H9 (cell line): ENCODE measurements around the gene NOSIP. TPM values are rescaled to one million over a fixed set of nuclear protein-coding genes. Genes with fewer than 3 reads are reported as not detected.

Experiments used
- DNase-seq: peaks from one replicate; pipeline ENCODE4 v3.0.0-alpha.2; 2017
- H2AFZ ChIP-seq: one replicate; pipeline ENCODE4 v1.6.1; 2013; ENCODE audit warnings: mild to moderate bottlenecking, low read length, control low read depth, moderate library complexity
- H2AK5ac ChIP-seq: 2 replicates; pipeline ENCODE4 v1.6.1; 2013; ENCODE audit warnings: low read length, control low read depth, mixed read lengths; ENCODE audit not compliant: insufficient read length
- H2BK120ac ChIP-seq: one replicate; pipeline ENCODE4 v1.6.1; 2013; ENCODE audit warnings: low read depth, mild to moderate bottlenecking, low read length, control low read depth, inconsistent platforms; ENCODE audit not compliant: poor library complexity, severe bottlenecking
- H2BK12ac ChIP-seq: 2 replicates; pipeline ENCODE4 v1.6.1; 2013; ENCODE audit warnings: low read length, control low read depth, mixed read lengths, low read depth; ENCODE audit not compliant: insufficient read length
- H2BK15ac ChIP-seq: 2 replicates; pipeline ENCODE4 v1.6.1; 2013; ENCODE audit warnings: low read depth, low read length, control low read depth
- H2BK20ac ChIP-seq: one replicate; pipeline ENCODE4 v1.6.1; 2013; ENCODE audit warnings: low read depth, mild to moderate bottlenecking, low read length, control low read depth, inconsistent platforms; ENCODE audit not compliant: poor library complexity, severe bottlenecking
- H2BK5ac ChIP-seq: 2 replicates; pipeline ENCODE4 v1.6.1; 2013; ENCODE audit warnings: low read length, control low read depth, mixed read lengths; ENCODE audit not compliant: insufficient read length
- H3K14ac ChIP-seq: 2 replicates; pipeline ENCODE4 v1.6.1; 2013; ENCODE audit warnings: low read length, control low read depth; ENCODE audit not compliant: insufficient read depth
- H3K18ac ChIP-seq: 2 replicates; pipeline ENCODE4 v1.6.1; 2013; ENCODE audit warnings: low read depth, mild to moderate bottlenecking, mixed read lengths, low read length, control low read depth; ENCODE audit not compliant: insufficient read length
- H3K23ac ChIP-seq: 2 replicates; pipeline ENCODE4 v1.6.1; 2013; ENCODE audit warnings: low read length, control low read depth, mixed read lengths, low read depth; ENCODE audit not compliant: insufficient read length
- H3K23me2 ChIP-seq: 2 replicates; pipeline ENCODE4 v1.6.1; 2013; ENCODE audit warnings: low read depth, mild to moderate bottlenecking, mixed read lengths, low read length, control low read depth; ENCODE audit not compliant: insufficient read length, poor library complexity, severe bottlenecking
- H3K27ac ChIP-seq: 2 replicates; pipeline ENCODE4 v1.5.1; 2013; ENCODE audit warnings: low read length, control low read depth, mixed read lengths, low read depth; ENCODE audit not compliant: insufficient read length
- H3K27me3 ChIP-seq: 2 replicates; pipeline ENCODE4 v1.6.1; 2013; ENCODE audit warnings: low read length, control low read depth, inconsistent platforms; ENCODE audit not compliant: insufficient read depth
- H3K4ac ChIP-seq: 2 replicates; pipeline ENCODE4 v1.6.1; 2013; ENCODE audit warnings: low read depth, mild to moderate bottlenecking, control low read depth, inconsistent platforms, low read length, moderate library complexity
- H3K4me1 ChIP-seq: 2 replicates; pipeline ENCODE4 v1.6.1; 2013; ENCODE audit warnings: low read length, control low read depth, inconsistent platforms; ENCODE audit not compliant: insufficient read depth
- H3K4me2 ChIP-seq: 2 replicates; pipeline ENCODE4 v1.6.1; 2013; ENCODE audit warnings: low read length, control low read depth, mixed read lengths; ENCODE audit not compliant: insufficient read length, insufficient read depth
- H3K56ac ChIP-seq: 2 replicates; pipeline ENCODE4 v1.6.1; 2013; ENCODE audit warnings: low read depth, mild to moderate bottlenecking, mixed read lengths, low read length, control low read depth; ENCODE audit not compliant: insufficient read length
- H3K79me1 ChIP-seq: 2 replicates; pipeline ENCODE4 v1.6.1; 2013; ENCODE audit warnings: low read depth, mild to moderate bottlenecking, moderate library complexity, low read length, control low read depth, inconsistent platforms; ENCODE audit not compliant: insufficient read depth, poor library complexity, severe bottlenecking
- H3K79me2 ChIP-seq: 2 replicates; pipeline ENCODE4 v1.6.1; 2013; ENCODE audit warnings: low read length, control low read depth, inconsistent platforms; ENCODE audit not compliant: insufficient read depth
- H3K9ac ChIP-seq: 2 replicates; pipeline ENCODE4 v1.6.1; 2013; ENCODE audit warnings: low read length, control low read depth, mixed read lengths; ENCODE audit not compliant: insufficient read length; ENCODE audit errors: extremely low read depth
- H3K9me3 ChIP-seq: one replicate; pipeline ENCODE4 v1.6.1; 2013; ENCODE audit warnings: low read depth, low read length, inconsistent platforms; ENCODE audit not compliant: control insufficient read depth
- H3T11ph ChIP-seq: one replicate; pipeline ENCODE4 v1.6.1; 2013; ENCODE audit warnings: mild to moderate bottlenecking, low read length, control low read depth, inconsistent platforms
- H4K20me1 ChIP-seq: one replicate; pipeline ENCODE4 v1.6.1; 2013; ENCODE audit not compliant: control insufficient read depth, insufficient read length, insufficient read depth
- H4K5ac ChIP-seq: 2 replicates; pipeline ENCODE4 v1.6.1; 2013; ENCODE audit warnings: low read depth, mild to moderate bottlenecking, mixed read lengths, low read length, control low read depth; ENCODE audit not compliant: insufficient read length
- H4K8ac ChIP-seq: replicated peaks from 2 replicates; pipeline ENCODE4 v1.6.1; 2013; ENCODE audit warnings: low read length, control low read depth, mixed read lengths, low read depth; ENCODE audit not compliant: insufficient read length
- H4K91ac ChIP-seq: 2 replicates; pipeline ENCODE4 v1.6.1; 2013; ENCODE audit warnings: low read depth, mild to moderate bottlenecking, moderate library complexity, mixed read lengths, low read length, control low read depth; ENCODE audit not compliant: insufficient read length
- H3K27ac Mint-ChIP-seq, 3 experiments: 2 replicates in 2 of 3; 3 replicates in 1 of 3; pipeline ENCODE4 v1.8.0; 2020 to 2021; ENCODE audit warnings: mixed read lengths in 3 of 3, mild to moderate bottlenecking in 1 of 3, moderate library complexity in 1 of 3
- H3K27me3 Mint-ChIP-seq: 2 replicates; pipeline ENCODE4 v1.8.0; 2021; ENCODE audit warnings: low read depth, mild to moderate bottlenecking, moderate library complexity, mixed read lengths
- H3K36me3 Mint-ChIP-seq, 3 experiments: 2 replicates in 2 of 3; 3 replicates in 1 of 3; pipeline ENCODE4 v1.8.0; 2020 to 2021; ENCODE audit warnings: low read depth in 3 of 3, mixed read lengths in 3 of 3; ENCODE audit not compliant: insufficient read depth in 1 of 3
- H3K4me1 Mint-ChIP-seq, 2 experiments: 2 replicates each; pipeline ENCODE4 v1.8.0; 2020; ENCODE audit warnings: mixed read lengths in 2 of 2
- H3K4me3 Mint-ChIP-seq, 2 experiments: 2 replicates in 1 of 2; 3 replicates in 1 of 2; pipeline ENCODE4 v1.8.0; 2020 to 2021; ENCODE audit warnings: mild to moderate bottlenecking in 2 of 2, mixed read lengths in 2 of 2, moderate library complexity in 1 of 2
- H3K9me3 Mint-ChIP-seq, 2 experiments: 2 replicates in 1 of 2; 3 replicates in 1 of 2; pipeline ENCODE4 v1.8.0; 2020; ENCODE audit warnings: mild to moderate bottlenecking in 2 of 2, mixed read lengths in 2 of 2, moderate library complexity in 1 of 2
- WGBS: extraction: QIAGEN DNeasy Blood & Tissue Kit; methylation state at CpG from one replicate; pipeline ENCODE4 v1.1.7; 2013; ENCODE audit warnings: missing lambda C conversion rate, low lambda C conversion rate, mixed read lengths; ENCODE audit not compliant: insufficient read length; ENCODE audit errors: extremely low coverage; 5-methylcytosine and 5-hydroxymethylcytosine counted together
- total RNA-seq: library from RNA; stranded (reverse); gene quantifications from 2 replicates; pipeline ENCODE4 v1.2.1, GENCODE V29; 2021
- TF ChIP-seq, protein P1 (sequence below): fragments of 200-600 bp; sonication (generic); conservative IDR thresholded peaks from 3 replicates; pipeline ENCODE4 v1.8.0; 2021; ENCODE audit warnings: antibody characterized with exemption, mild to moderate bottlenecking

NOSIP gene
- total RNA-seq, 1 experiment from 2014 or later = 78.4 TPM

DNA sequence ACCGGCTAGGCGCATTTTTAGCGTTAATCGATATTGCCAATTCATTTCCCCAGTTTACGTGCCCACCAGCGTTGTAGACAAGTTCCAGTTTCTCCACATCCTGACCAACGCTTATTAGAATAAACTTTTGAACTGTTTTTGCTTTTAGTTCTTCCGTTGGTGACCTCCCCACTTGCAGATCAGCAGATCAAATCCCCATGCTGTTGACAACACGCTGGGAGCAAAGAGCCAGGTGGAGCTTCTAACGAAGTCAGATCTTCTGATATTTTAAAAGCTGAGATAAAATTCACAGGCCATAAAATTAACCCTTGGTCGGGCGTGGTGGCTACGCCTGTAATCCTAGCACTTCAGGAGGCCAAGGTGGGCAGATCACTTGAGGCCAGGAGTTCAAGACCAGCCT, 31.3 kb downstream of the NOSIP start:
- no peak overlapping the region for H3K4me3 Mint-ChIP-seq
- no peaks in the 10 kb centered on the region for H4K20me1 ChIP-seq
- no peaks in the 10 kb centered on the region for H3K79me2 ChIP-seq
- H2BK15ac ChIP-seq = no peak overlapping the region
- H3K4ac ChIP-seq = no peak overlapping the region
- no peak overlapping the region for H2BK20ac ChIP-seq
- H3K4me2 ChIP-seq = no peak overlapping the region
- H4K91ac ChIP-seq = no peak overlapping the region
- no peak overlapping the region for H3T11ph ChIP-seq
- whole genome bisulfite sequencing = no CpG with 5 or more reads among the region's 13 CpGs
- H3K4me1 Mint-ChIP-seq = peaks cover 3 to 4% of the 10 kb centered on the region in 2 experiments
- H2AK5ac ChIP-seq = no peak overlapping the region
- H3K56ac ChIP-seq = no peak overlapping the region
- H3K27me3 ChIP-seq = no peaks in the 10 kb centered on the region
- H4K8ac ChIP-seq = no peak overlapping the region
- no peak overlapping the region for H3K27ac ChIP-seq
- no peak overlapping the region for H4K5ac ChIP-seq
- H3K27ac Mint-ChIP-seq = peak overlapping the region in 1 of 3 experiments; percentile 31; a peak in 1 of 7 replicates
- H2BK12ac ChIP-seq = no peak overlapping the region
- no peak overlapping the region for H2BK120ac ChIP-seq
- no peaks in the 10 kb centered on the region for H3K4me1 ChIP-seq
- no peak overlapping the region for H2AFZ ChIP-seq
- H3K9me3 ChIP-seq = no peaks in the 10 kb centered on the region
- no peaks in the 10 kb centered on the region for H3K79me1 ChIP-seq
- H3K36me3 Mint-ChIP-seq = peaks cover 0 to 12% (median 8%) of the 10 kb centered on the region in 3 experiments; a peak in 4 of 7 replicates
- no peak overlapping the region for H3K18ac ChIP-seq
- peaks cover 3% of the 10 kb centered on the region for H3K23me2 ChIP-seq
- H3K14ac ChIP-seq = no peak overlapping the region
- DNase-seq = no peak
- no peak overlapping the region for H3K23ac ChIP-seq
- TF ChIP-seq, protein P1, sequence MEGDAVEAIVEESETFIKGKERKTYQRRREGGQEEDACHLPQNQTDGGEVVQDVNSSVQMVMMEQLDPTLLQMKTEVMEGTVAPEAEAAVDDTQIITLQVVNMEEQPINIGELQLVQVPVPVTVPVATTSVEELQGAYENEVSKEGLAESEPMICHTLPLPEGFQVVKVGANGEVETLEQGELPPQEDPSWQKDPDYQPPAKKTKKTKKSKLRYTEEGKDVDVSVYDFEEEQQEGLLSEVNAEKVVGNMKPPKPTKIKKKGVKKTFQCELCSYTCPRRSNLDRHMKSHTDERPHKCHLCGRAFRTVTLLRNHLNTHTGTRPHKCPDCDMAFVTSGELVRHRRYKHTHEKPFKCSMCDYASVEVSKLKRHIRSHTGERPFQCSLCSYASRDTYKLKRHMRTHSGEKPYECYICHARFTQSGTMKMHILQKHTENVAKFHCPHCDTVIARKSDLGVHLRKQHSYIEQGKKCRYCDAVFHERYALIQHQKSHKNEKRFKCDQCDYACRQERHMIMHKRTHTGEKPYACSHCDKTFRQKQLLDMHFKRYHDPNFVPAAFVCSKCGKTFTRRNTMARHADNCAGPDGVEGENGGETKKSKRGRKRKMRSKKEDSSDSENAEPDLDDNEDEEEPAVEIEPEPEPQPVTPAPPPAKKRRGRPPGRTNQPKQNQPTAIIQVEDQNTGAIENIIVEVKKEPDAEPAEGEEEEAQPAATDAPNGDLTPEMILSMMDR = no peak
- H3K27me3 Mint-ChIP-seq = no peaks in the 10 kb centered on the region
- no peaks in the 10 kb centered on the region; a peak in 1 of 5 replicates for H3K9me3 Mint-ChIP-seq
- H3K9ac ChIP-seq = no peak overlapping the region
- no peak overlapping the region for H2BK5ac ChIP-seq
